GM21825 (cell line): ENCODE measurements around the gene DNTTIP2.
"Not testable (repeated sequence)": the region's sequence is repeated elsewhere in the genome, so short reads cannot be mapped to it uniquely, and the experiment has no call there.

ENCODE experiments used
- ATAC-seq: cut with Tn5 transposase; IDR thresholded peaks from one replicate; pipeline ENCODE4 v1.9.1; 2021; ENCODE audit warnings: mild to moderate bottlenecking, moderate library complexity; ENCODE audit not compliant: unreplicated experiment

DNTTIP2 gene

DNA sequence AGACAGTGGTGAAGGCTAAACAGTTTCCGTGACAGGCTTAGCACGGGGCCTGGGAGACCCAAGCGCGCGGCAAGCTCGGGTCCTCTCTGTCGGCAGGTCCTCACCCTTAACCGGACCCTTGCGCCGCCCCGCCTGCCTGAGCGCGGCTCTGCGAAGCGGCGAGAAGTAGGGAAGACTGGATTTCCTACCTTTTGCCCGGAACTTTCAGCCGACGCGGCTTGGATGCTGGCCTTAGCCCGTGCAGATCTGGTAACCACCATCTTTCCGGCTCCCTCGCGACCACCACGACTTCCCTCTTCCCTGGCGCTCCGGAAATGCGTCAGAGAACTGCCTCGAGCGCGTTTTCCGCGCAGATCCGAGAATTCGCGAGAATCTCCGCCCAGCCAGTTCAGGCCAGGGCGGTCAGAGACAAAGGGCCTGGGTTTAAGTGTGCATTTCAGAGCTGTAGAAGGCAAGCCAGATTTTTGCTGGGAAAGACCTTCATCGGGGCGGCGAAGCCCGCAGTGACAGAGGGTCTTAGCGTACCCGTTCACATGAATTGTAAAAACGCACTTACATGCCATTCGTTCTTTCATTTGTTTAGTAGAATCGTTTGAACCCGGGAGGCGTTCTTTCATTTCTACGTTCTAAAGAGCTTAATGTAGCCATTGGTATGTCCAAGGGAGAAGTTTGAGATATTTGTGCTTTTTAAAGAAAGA, at the start of gene DNTTIP2:
TSS of gene DNTTIP2 (minus strand) at position 318 of the 698 bp plus-strand sequence. CDS start at position 260, 58 bp downstream.
- ATAC-seq: peak; percentile 96

DNA sequence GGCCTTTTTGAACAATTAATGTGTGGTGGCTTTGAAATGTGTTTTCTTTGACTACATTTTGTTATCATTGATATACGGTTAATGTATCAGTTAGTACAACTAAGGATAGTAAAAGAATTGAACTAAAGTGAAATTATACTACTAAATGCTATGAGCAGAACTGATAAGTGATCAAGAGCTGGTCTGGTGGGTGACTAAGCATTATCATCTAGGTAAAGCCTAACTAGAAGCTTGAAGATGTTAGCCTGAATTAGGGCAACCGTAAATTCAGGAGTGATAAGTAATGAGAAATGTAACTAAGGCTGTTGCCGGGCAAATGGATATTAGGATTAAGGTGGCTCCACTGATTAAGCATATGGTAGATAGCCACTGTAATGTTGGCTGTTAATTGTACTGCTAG, 46.2 kb upstream of the DNTTIP2 start:
- ATAC-seq: no peak

DNA sequence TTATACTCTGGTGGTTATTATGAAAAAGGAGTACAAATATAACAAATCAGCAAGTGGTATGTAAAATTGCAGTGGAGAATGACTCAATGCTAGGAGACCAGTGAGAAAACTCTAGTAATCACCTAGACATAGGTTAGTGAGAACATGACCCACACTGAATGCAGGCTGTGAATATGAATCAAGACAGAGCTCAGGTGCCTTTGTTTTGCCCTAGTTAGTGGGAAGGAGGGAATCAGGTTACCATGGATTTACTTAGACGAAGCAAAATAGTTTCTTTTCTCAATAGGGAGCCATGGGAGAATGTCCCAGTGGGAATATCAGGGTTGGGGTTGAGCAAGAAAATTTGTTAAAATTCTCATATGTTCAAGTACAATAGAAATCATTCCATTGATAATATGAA, 40.8 kb upstream of the DNTTIP2 start:
- no peak for ATAC-seq

GRCh38 chr1:93917302-93917701, 38.3 kb upstream of the DNTTIP2 start:
- ATAC-seq: no peak

- ATAC-seq: not testable (repeated sequence)
Observed at GRCh38 chr1:93910880-93911279, 31.9 kb upstream of the DNTTIP2 start.

DNA sequence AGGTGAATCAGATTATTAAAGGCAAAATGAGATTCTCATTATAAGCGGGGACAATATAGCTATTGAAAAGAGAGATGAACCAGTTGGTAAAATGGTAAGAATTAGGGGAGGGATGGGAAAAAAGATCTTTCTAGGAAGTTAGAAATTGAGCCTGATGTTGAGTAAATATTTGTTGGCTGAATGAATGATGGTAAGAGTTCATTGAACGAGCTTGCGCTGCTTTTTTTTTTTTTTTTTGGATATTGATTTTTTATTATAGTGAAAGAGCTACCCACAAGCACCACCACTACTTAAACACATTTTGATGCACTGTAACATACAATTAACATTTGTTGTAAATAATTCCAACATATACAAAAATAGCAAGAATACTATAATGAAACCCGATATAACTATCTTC, 31.3 kb upstream of the DNTTIP2 start:
- no peak for ATAC-seq

DNA sequence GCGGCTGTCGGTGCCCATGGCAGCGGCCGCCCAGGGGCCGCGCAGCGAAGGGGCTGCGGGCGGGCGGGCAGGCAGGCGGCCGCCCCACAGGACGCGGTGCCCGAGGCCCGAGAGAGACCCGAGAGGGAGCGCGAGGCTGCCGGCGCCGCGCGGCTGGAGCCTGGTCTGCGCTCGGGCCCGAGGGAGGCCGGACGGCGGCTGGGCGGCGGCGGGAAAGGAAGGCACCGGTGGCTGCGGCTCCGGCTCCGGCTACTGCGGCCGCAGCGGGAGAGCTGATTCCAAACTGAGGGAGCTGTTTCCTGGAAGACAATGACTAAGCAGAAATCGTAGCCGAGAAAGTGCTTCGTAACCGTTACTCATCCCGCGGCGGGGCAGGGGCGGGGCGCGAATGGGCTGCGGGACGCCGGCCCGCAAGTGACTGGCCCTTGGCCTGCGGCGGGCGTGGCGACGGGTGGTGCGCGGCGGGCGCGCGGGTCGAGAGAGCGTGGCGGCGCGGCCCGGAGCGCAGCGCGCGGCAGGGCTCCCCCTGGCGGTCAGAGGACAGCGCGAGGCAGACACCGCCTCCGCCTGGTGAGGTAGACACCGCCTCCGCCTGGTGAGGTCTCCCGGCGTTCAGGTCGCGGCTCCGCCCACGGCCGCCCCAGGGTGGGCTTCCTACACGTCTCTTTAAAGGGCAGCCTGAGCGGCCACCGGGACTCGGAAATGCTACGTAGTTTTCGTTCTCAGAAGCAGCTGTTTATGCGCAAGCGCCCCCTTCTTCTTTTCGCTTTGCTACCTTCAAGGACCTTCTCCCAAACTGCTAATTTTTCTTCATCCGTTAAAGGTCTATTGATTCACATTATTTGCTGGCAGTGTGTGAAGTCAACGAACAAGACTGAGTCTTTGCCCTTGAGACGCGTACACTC, 30.4 kb upstream of the DNTTIP2 start, which contains the start of gene GCLM:
TSS of gene GCLM (minus strand) at position 285 of the 905 bp plus-strand sequence. CDS start at position 18, 267 bp downstream.
- peak; percentile 94 for ATAC-seq

GRCh38 chr1:93908394-93909145, 29.6 kb upstream of the DNTTIP2 start:
- peak; percentile 34 for ATAC-seq

GRCh38 chr1:93907718-93908117, 28.7 kb upstream of the DNTTIP2 start:
- ATAC-seq: no peak

GRCh38 chr1:93906480-93906879, 27.5 kb upstream of the DNTTIP2 start:
- no peak for ATAC-seq

DNA sequence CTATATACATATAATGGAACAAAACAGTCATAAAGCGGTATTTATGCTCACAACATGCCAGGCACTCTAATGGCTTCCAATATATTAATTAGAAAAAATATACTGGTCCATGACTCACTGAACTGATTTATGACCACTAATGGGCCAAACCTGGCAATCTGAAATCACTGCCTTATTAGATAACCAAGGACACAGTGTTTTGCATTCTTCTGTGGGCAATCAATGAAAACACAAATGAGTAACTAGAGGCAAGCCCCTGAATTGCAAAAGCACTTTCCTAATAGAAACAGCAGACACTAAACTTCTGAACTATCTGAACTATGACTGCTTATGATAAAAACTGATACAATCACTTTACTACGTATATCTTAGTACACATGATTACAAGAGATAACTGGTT, 26.7 kb upstream of the DNTTIP2 start:
- ATAC-seq: no peak

DNA sequence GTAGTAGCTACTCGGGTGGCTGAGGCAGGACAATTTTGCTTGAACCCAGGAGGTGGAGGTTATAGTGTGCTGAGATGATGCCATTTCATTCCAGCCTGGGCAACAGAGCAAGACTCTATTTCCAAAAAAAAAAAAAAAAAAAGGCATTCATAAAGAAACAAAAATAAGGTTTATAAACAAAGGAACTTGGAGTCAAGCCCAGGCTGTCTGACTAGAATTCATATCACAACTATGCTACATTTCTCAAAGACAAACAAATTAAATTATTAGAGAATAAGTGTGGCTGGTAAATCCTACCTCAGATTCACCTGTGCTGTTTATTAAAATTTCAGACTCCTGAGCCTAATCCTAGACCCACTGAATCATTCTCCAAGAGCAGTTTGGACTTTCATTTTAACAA, 26.0 kb upstream of the DNTTIP2 start:
- ATAC-seq: no peak

DNA sequence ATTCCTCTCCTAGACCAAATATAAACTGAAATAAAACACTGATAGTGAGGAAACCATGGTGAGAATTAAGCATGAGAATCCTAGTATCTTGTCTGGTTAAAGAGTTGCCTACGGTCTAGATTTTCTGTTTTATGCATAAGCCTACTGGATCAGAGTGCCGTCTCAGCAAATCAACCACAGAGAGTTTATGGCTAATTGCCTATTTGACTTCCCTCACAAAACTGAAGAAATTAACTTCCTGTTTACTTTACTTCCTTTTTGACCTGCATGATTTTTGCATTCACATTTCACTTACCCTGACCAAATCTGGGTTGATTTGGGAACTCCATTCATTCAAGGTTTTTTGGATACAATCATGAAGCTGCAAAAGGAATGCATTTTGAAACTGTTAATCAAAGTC, 25.2 kb upstream of the DNTTIP2 start:
- peak; percentile 29 for ATAC-seq

DNA sequence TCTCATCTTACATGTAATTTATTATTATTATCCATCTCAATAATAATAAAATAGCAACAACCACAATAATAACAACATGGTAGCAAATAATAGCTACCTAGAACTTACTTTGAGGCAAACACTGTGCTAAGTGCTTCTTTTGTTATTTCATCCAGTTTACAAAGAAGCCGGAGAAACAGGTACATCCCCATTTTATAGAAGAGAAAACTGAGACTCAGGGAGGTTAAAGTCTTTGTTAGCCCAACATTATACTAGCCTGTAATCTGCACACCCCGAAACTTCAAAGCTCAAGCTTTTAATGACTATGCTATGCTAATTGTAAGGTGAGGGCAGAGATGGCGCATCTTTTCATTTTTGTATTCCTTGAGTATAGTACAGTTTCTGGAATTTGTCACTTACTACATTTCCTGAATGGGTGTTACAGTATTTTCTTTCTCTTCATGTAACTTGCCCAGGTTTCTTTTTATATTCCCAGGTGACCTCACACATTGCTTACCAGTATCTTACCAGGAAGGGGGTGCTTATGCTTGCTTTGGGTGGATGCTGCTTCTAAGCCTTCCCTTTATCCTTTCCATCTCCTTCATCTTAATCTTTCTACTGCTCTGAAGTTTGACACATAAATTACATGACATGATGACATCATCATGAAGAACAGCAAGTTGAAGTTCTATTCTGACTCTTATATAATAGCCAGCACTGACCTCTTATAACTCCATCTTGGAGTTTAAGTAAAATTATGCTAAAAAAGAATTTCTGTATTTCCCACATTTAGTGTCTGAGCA, 21.9 kb upstream of the DNTTIP2 start:
- no peak for ATAC-seq

DNA sequence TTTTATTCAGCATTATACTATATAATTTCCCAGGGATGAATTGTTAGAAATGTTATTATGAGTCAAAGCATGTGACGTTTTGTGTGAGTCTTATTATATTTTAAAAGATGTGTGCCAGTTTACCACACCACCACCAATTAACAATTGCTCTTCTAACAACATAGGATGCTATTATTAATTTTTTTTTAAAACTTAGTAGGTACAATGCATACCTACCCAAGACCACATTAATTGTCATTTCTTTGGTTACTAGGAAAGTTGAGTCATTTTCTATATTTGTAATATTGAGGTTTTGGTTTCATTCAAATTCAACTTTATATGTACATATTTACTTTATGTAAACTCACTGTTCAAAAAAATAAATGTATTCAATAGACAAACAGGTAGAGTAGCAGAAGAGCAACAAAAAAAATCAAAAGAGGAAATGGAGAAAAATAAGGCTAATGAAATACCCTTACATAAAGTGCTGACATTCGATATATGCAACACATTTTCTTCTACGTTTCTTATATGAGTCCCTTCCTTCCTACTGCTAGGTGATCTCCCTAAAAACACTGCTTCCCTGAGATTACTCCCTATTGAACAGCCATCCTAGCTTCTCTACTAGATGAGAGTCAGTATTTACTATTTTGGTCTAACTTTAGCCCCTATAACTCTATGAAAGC, 20.7 kb upstream of the DNTTIP2 start:
- no peak for ATAC-seq

DNA sequence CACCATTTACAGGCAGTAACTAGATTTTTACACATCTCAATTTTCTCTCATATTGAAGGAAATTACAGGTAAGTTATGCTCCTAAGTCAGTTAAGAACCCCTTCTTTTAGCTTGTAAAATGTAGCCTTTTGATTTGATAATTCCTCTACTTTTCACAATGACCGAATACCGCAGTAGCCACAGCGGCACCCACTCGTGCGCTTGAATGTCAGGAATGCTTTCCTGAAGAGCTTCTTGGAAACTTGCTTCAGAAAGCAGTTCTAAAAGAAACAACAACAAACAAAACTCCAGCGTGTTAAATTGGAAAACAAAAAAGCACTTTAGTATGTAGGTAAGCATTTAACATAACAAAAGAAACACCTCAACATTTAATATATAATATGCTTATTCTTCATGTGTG, 9.9 kb upstream of the DNTTIP2 start:
- no peak for ATAC-seq

DNA sequence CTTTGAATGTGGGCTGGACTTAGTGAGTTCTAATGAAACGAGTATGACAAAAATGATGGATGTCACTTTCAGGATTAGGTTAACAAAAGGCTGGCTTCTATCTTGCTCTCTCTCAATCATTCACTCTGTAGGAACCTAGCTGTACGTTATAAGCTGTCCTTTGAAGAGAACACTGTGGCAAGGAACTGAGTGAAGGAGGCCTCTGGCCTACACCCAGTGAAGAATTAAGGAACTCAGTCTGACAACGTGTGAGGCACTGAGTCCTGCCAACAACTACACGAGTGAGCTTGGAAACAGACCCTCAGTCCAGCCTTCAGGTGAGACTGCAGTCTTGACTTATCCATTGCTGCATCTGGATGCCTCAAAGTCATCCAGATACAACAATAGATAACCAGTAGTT, 3.3 kb upstream of the DNTTIP2 start:
- no peak for ATAC-seq

- ATAC-seq: no peak
Observed at GRCh38 chr1:93880731-93881130, 1.7 kb upstream of the DNTTIP2 start.

- ATAC-seq: peak; percentile 48
Observed at GRCh38 chr1:93878501-93878888, 511 bp downstream of the DNTTIP2 start.

DNA sequence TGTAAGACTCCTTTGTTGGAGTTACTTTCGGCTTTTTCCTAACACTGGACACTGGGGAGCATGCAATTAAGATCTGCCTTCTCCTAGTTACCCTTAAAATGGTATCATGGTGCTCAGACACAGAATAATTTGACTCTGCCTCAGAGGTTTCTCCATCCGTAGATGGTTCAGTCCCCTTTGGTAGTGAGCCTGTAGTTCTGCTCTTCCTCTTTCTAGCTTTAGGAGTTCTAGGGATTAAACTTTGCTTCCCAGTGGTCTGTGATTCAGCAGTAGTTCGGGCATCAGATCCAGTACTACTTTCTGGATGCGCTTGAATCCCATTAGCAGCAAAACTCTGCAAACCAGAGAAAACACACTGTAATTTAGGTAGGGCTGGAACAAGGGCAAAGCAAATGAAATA, 1.5 kb downstream of the DNTTIP2 start:
- no peak for ATAC-seq
